Prostate gland (tissue), 2 donors: ENCODE measurements around the gene ZCCHC2.

Experiments
- POLR2AphosphoS5 ChIP-seq: sonication (generic); formaldehyde crosslinking; IDR thresholded peaks from one replicate; pipeline ENCODE4 v1.6.1; 2017; ENCODE audit warnings: antibody characterized with exemption
- TF ChIP-seq, protein P1 (sequence below), 4 experiments: fragments of 200-600 bp in 2 of 4; fragments of 450-650 bp in 2 of 4; sonication (generic) in 2 of 4; IDR thresholded peaks; 1 replicate in 3 of 4; 2 replicates in 1 of 4; pipeline ENCODE4 v1.5.1; 2016 to 2019; ENCODE audit warnings: antibody characterized with exemption in 4 of 4, mild to moderate bottlenecking in 2 of 4, moderate library complexity in 2 of 4

DNA sequence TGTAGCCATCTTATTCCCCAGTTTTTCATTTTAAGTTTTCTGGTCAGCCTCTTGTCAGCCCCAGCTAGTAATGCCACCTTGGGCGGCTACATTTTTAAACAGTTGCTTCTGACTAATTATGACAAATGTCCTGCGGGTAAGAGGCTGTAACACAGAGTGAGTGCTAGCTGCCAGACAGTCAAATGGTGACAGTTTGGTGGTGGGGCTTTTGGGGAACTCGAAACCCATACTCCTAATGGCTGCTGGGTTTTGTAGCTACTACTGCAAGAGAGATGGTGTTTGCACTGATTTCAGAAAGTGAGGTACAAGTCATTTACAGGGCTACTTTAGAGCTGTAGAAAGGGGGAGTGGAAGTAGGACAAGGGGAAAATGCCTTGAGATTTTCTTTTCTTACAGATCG, 48.2 kb downstream of the ZCCHC2 start:
- no peak for TF ChIP-seq POLR2AphosphoS5
- TF ChIP-seq, protein P1, sequence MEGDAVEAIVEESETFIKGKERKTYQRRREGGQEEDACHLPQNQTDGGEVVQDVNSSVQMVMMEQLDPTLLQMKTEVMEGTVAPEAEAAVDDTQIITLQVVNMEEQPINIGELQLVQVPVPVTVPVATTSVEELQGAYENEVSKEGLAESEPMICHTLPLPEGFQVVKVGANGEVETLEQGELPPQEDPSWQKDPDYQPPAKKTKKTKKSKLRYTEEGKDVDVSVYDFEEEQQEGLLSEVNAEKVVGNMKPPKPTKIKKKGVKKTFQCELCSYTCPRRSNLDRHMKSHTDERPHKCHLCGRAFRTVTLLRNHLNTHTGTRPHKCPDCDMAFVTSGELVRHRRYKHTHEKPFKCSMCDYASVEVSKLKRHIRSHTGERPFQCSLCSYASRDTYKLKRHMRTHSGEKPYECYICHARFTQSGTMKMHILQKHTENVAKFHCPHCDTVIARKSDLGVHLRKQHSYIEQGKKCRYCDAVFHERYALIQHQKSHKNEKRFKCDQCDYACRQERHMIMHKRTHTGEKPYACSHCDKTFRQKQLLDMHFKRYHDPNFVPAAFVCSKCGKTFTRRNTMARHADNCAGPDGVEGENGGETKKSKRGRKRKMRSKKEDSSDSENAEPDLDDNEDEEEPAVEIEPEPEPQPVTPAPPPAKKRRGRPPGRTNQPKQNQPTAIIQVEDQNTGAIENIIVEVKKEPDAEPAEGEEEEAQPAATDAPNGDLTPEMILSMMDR (IDR thresholded peaks at IDR 0.05): no peak
